Left ventricle myocardium inferior (tissue), 1 donor: ENCODE data around the gene OARD1. TPM values are rescaled to one million over a fixed set of nuclear protein-coding genes. Genes with fewer than 3 reads are reported as not detected.

Experiments
- DNase-seq: peaks from one replicate; pipeline ENCODE4 v3.0.0-alpha.2; 2020
- H3K27ac ChIP-seq: fragments of 200-600 bp; replicated peaks from 2 replicates; pipeline ENCODE4 v1.8.0; 2021
- H3K27me3 ChIP-seq: fragments of 200-600 bp; 2 replicates; pipeline ENCODE4 v1.8.0; 2021; ENCODE audit warnings: low read depth
- H3K36me3 ChIP-seq: fragments of 200-600 bp; 2 replicates; pipeline ENCODE4 v1.8.0; 2021
- H3K4me1 ChIP-seq: fragments of 200-600 bp; 2 replicates; pipeline ENCODE4 v1.8.0; 2021
- H3K4me3 ChIP-seq: fragments of 200-600 bp; 2 replicates; pipeline ENCODE4 v1.8.0; 2021; ENCODE audit warnings: mild to moderate bottlenecking, moderate library complexity
- H3K9me3 ChIP-seq: fragments of 200-600 bp; replicated peaks from 2 replicates; pipeline ENCODE4 v1.8.0; 2021
- intact Hi-C: fragments of 100-400 bp; cut with micrococcal nuclease; formaldehyde crosslinking; loops from one replicate; pipeline ENCODE4 v1.11.0; 2022
- total RNA-seq: library from RNA; stranded (reverse); fragmentation: NEBNext Ultra II Directional; extraction: Animal tissue kit (Norgen Biotek cat#: 25700); gene quantifications from one replicate; pipeline ENCODE4 v1.2.1, GENCODE V29; 2021
- TF ChIP-seq, protein P1 (sequence below): fragments of 200-600 bp; IDR thresholded peaks from 2 replicates; pipeline ENCODE4 v1.8.0; 2021; ENCODE audit warnings: antibody characterized with exemption, mild to moderate bottlenecking, borderline replicate concordance
- donor health status: DM: no; HTN: yes; CAD: no; lungs with severe emphysema.

Gene OARD1
- total RNA-seq, 1 donor from 2014 or later, result 19.9 TPM

DNA sequence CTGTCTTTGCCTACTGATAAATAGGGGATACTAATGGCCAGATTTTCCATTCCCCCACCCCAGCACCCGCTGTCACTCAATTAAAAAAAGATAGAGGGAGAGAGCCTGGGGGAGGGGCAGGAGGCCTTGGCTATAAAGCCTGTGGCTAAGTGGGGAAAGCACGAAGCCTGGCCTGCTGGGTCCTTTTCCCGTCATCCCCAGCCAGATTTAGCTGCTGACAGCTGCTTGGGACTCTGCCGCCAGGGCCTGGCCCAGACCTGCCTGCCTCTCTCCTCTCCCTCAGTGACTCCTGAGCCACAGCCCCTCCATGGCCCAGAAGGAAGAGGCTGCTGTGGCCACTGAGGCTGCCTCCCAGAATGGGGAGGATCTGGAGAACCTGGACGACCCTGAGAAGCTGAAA lies 19.1 kb downstream of the OARD1 start, which contains the start of gene APOBEC2:
TSS of gene APOBEC2 (plus strand) at position 162 of the 400 bp plus-strand sequence. CDS start at position 308, 146 bp downstream.
- peak within 1 kb of the TSS; percentile 70 for H3K4me3 ChIP-seq
- H3K27ac ChIP-seq, result peak within 1 kb of the TSS; percentile 91
- H3K4me1 ChIP-seq, result peaks cover 69% of the 10 kb centered on the region
- DNase-seq, result peak; percentile 83
- no peaks in the 10 kb centered on the region for H3K27me3 ChIP-seq
- intact Hi-C loops, result no loop called here
- no peaks in the 10 kb centered on the region for H3K9me3 ChIP-seq
- TF ChIP-seq, protein P1, sequence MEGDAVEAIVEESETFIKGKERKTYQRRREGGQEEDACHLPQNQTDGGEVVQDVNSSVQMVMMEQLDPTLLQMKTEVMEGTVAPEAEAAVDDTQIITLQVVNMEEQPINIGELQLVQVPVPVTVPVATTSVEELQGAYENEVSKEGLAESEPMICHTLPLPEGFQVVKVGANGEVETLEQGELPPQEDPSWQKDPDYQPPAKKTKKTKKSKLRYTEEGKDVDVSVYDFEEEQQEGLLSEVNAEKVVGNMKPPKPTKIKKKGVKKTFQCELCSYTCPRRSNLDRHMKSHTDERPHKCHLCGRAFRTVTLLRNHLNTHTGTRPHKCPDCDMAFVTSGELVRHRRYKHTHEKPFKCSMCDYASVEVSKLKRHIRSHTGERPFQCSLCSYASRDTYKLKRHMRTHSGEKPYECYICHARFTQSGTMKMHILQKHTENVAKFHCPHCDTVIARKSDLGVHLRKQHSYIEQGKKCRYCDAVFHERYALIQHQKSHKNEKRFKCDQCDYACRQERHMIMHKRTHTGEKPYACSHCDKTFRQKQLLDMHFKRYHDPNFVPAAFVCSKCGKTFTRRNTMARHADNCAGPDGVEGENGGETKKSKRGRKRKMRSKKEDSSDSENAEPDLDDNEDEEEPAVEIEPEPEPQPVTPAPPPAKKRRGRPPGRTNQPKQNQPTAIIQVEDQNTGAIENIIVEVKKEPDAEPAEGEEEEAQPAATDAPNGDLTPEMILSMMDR, result no peak
- no peaks in the 10 kb centered on the region for H3K36me3 ChIP-seq

DNA sequence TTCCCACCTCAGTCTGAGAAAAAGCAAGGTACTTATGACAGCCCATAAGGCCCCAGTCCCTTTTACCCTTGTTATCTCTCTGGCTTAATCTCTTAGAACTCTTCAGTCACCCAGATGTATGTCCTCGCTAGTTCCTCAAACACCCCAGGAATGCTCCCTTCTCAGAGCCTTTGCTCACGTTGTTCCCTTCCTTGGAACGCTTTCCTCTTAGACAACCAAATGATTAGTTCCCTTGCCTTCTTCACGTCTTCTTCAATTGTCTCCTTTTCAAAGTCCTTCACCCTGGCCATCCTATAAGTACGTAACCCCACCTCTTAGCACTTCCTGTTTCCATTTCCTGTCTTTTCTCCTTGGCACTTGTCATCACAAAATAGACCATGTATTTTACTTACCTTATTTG lies 20.3 kb downstream of the OARD1 start:
- peaks cover 60% of the 10 kb centered on the region for H3K4me1 ChIP-seq
- H3K27me3 ChIP-seq, result no peaks in the 10 kb centered on the region
- TF ChIP-seq, protein P1, result no peak
- H3K9me3 ChIP-seq, result no peaks in the 10 kb centered on the region
- peak overlapping the region; percentile 91 for H3K27ac ChIP-seq
- intact Hi-C loops, result no loop called here
- H3K4me3 ChIP-seq, result no peak overlapping the region
- no peak for DNase-seq
- H3K36me3 ChIP-seq, result no peaks in the 10 kb centered on the region

DNA sequence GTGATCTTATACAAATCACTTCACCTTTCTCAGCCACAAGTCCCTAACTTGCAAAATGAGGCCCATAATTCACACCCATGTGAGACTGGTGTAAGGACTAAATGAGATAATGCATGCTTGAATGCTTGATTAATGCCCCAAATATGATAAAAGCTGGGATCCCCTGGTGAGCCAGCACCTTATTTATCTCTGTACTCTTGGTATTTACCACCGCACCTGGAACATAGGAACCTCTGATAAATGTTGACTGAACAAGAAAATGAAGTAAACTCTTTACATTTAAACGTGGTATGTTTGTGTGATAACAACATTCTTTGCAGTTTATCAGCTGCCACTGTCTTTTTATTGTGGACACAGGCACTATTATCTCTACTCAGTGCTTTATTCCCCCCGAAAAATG lies 21.6 kb downstream of the OARD1 start:
- no peak for DNase-seq
- intact Hi-C loops, result no loop called here
- TF ChIP-seq, protein P1, result no peak
- Histone ChIP-seq H3K27ac (peak overlapping the region; percentile 76), H3K4me3 (no peak overlapping the region), H3K9me3 (no peaks in the 10 kb centered on the region), H3K36me3 (no peaks in the 10 kb centered on the region), H3K27me3 (no peaks in the 10 kb centered on the region), H3K4me1 (peaks cover 55% of the 10 kb centered on the region)

DNA sequence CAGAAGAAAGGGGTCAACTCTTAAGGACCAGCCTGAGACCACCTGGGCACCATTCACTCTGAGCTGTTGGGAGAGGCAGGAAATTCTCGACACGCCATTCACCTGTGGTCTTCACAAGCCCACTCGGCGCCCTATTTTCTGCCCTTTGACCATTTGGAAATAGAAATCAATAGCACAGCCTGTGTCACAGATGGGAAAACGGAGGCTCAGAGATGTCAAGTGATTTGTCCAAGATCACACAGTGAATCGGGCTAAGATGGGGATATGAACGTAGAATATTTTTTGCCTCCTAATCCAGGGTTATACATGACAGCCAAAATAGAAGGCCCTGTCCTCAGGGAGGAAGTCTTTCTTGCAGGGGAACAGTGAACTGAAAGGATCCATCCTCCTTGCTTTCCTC lies 22.2 kb downstream of the OARD1 start:
- TF ChIP-seq, protein P1, result no peak
- Histone ChIP-seq H3K4me3 (no peak overlapping the region), H3K27ac (peak overlapping the region; percentile 76), H3K27me3 (no peaks in the 10 kb centered on the region), H3K9me3 (no peaks in the 10 kb centered on the region), H3K36me3 (no peaks in the 10 kb centered on the region), H3K4me1 (peaks cover 55% of the 10 kb centered on the region)
- intact Hi-C loops, result no loop called here
- no peak for DNase-seq

DNA sequence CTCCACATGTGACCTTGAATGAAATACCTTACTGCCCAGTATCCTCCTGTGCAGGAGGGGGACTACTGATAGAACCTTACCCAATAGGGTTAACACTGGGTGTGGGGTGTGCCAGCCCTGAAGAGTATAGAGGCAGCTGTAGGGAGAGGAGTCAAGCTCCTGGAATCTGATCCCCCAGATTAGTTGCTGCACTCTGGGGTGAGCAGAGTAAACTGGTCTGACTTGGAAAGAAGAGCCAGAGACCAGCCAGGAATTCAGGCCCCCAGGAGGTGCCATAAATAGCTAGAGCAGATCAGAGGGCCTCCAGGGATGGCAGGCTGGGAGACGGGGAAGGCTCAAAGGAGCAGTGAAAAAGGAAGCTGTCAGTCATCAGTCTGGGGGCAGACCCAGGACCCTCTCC lies 22.6 kb downstream of the OARD1 start:
- no peak for DNase-seq
- TF ChIP-seq, protein P1, result no peak
- no peak overlapping the region for H3K4me3 ChIP-seq
- intact Hi-C loops, result no loop called here
- H3K27me3 ChIP-seq, result no peaks in the 10 kb centered on the region
- peaks cover 55% of the 10 kb centered on the region for H3K4me1 ChIP-seq
- H3K27ac ChIP-seq, result peak overlapping the region; percentile 76
- H3K36me3 ChIP-seq, result no peaks in the 10 kb centered on the region
- H3K9me3 ChIP-seq, result no peaks in the 10 kb centered on the region
